HG02798 (cell line): ENCODE data around the gene NKIRAS2.

Source experiments
- ATAC-seq: cut with Tn5 transposase; IDR thresholded peaks from one replicate; pipeline ENCODE4 v1.9.1; 2021; ENCODE audit warnings: mild to moderate bottlenecking; ENCODE audit not compliant: unreplicated experiment, poor library complexity

NKIRAS2 gene

GRCh38 chr17:42025936-42026335 lies 6.0 kb downstream of the NKIRAS2 start:
- ATAC-seq: no peak

DNA sequence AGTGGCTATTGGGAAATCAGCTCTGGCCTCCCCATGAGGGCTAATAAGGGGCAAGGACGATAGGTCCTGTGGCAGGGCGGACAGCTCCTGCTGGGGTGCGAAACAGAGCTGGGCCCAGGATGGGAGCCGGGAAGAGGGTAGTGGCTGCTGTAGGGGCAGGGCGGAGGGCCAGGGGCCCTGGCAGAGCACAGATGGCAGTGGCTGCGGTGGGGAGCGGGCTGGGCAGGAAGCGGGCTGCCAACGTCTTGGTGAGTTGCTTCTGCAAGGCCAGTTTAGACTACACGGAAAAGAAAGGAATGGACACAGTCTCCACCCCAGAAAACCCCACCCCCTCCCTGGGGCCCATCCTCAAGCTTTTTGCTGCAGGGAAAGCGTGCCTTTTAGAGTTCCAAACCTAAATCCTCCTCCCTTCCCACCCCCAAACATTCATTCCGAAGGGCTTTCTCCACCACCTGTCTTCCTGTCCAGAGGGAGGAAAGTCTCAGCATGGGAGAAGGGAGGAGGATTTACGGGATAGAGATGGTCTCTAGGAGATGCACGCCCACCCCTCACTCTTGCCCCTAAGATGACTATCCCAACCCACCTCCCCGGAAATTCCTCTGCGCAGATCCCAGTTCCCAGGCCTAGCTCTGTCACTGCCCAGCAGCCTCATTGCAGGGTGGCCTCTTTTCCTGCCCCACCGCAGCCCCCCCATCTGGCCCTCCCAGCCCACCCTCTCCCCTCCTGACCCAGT lies 7.1 kb downstream of the NKIRAS2 start:
- ATAC-seq: no peak

- no peak for ATAC-seq
These were observed 7.7 kb downstream of the NKIRAS2 start for GRCh38 chr17:42027590-42027889.

- no peak for ATAC-seq
These were observed 8.3 kb downstream of the NKIRAS2 start for GRCh38 chr17:42027961-42028790.

DNA sequence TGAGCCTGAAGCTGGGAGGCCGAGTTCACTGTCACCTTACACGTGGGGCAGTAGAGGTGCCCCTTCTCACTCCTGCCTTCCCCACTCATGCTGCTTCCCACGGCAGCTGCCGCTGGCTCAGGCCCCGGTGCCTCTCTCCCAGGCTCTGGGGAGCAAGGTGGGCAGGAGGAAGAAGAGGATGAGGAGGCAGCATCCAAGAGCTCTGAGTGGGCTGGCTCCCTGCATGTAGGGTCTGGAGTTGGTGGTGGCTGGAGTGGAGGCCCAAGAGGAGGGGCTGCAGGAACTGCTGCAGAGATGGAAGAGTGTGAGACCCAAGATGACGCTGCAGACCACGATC lies 8.9 kb downstream of the NKIRAS2 start:
- ATAC-seq: no peak

- ATAC-seq: no peak
These were observed 11.7 kb downstream of the NKIRAS2 start for GRCh38 chr17:42031584-42031983.

DNA sequence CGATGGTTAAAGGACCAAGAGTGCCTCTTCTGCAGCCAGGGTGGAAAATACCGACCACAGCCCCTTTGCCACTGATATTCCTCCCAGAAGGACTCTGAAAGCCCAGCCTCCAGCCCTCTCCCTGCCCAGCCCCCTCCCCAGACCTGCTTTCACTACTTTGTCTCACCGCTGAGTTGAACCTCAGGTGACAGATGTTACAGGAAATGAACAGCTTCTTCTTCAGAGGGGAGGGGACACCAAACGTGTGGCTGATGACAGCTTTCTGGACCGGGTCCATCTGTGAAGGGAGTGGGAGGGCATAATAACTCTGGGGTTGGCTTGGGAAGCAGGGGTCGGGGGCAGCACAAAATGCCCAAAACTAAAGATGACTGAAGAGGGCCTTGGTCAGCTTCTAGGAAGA lies 14.2 kb downstream of the NKIRAS2 start:
- ATAC-seq: no peak

DNA sequence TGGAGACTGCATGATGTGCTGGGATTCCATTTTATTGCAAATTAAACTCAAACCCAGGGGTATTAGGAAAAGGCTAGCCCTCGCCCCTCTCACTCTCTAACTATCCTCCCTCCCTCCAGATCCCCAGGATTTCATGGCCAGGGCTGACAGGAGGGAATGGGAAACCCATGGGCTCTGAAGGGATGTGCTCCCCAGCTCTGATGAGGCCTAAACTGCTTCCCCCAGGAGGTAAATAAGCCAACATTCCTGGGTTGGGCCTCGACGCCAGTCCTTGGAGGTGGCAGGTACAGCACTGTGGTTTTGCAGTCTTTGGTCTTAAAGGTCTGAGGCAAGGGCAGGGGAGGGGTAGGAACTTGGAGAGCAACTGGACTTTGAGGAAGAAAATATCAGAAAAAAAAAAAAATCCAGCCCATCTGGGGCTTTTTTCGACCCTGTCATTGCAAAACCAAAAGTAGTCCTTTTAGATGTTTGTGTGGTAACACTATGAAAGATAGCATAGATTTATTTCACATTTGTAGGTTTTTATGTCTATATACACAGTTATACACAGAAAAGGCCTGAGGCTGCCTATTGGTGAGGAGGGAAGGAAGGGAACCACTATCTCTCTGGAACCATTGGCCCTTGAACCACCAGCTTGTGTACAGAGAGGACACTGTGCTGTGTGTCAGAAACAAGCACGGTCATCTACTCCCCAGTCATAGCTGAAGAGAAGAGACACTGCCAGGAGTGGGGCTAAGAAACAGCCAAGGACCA lies 18.5 kb downstream of the NKIRAS2 start:
- no peak for ATAC-seq

DNA sequence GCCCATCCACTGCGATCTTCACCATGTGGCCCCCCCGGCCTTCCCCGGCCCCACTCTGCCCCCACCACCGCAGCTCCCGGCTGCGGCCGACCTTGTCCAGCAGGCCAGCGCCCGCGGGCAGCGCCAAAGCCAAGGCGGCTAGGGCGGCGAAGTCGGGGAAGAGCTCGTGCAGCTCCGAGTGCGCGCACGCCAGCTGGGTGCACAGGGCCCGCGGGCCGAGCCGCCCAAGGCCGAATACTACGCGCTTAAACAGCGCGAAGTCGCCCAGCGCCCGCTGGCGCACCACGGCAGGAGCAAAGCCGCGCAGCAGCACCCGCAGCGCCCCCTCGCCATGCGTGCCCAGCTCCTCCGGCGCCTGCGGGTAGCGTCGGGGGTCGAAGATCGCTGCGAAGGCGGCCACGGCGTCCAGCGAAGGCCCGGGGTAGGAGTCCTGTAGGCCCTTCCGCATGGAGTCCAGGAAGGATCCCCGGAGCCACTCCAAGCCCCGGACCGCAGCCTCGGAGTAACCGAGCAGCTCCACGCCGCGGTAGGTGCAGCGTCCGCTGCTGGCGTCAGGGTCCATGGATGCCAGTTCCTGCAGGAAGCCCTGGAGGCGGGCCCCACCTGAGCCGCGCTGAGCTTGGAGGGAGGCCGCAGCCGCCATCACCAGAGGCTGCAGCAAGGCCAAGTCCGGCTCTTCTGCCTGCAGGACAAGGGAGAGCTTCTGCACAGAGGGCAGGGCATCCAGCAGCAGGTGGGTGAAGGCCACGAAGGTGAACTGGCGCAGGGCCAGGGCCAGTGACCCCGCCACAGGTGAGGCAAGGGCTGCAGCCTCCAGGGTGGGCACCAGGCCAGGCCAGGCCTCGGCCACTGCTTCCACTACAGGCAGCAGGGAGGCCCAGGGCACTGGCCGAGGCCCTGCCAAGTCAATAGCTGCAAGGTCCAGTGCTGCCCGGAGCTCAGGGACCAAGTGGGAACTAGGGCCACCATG lies 20.2 kb downstream of the NKIRAS2 start:
- ATAC-seq: no peak

- ATAC-seq: no peak
These were observed 20.9 kb downstream of the NKIRAS2 start for GRCh38 chr17:42040818-42041217.

DNA sequence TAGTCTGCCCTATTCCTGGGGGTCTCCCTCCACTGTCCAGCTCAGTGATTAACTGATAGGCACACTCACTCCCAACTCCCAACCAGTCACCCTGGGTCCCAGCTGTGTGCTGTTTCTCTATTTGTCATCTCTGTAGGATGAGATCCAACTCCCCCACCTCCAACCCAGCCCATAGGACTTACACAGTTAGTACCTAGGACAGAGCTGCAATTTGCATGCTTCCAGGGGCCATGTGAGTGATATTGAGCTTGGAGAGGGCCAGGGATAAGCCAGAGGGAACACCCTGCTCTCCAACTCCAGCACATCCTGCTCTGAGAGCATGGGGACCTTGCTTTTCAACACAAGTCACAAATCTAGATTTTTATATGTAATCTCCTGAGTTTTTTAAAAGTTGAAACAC lies 21.7 kb downstream of the NKIRAS2 start:
- ATAC-seq: no peak

DNA sequence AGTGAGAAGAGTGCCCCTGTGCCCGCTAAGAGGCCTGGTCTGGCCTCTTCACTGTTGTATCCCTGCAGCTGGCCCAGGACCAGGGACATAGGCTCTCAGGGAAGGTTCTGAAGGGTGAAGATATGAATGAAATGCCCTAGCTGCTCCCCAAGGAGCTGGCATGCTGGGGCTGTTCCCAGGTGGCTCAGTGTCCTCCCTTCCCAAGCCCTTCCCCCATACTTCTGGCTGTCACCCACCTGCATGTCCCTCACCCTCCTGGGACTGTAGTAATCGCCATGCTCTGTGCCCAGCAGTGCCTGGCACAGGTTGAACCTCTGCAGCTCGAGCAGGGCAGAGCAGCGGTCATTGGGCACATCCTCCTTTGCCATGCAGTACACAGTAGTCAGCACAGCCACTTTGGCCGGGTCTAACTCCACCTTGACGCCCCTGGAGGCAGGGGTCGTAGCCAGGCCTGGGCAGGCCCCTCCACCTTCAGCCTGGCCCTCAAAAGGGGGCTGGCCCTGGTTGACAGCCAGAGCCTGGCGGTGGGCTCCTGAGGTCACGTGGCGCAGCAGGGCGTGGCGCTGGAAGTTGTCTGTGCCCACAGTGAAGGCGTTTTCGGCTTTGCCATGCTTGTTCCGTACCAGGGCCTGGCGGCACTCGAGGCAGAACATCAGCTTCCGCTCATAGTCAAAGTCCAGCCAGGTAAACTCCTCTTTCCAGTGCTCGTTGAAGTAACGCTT lies 22.9 kb downstream of the NKIRAS2 start:
- no peak for ATAC-seq

DNA sequence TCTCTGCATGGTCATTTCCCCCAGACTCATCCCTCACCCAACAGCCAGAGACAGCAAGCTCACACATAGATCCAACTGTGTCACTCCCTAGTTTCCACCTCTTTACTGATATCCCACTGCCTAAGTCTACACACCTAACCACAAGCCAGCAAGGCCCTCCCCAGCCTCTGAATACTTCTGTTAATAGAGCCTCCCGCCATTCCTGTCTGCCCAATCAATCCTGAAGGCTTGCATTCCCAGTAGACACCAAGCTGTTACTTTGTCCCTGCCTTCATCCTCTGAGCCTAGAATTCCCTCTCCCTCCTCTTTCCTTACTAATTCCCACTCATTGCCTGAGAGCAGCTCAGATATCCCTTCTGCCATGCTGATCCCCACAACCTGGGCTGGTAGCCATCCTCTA lies 25.8 kb downstream of the NKIRAS2 start:
- no peak for ATAC-seq

GRCh38 chr17:42047343-42047742 lies 27.5 kb downstream of the NKIRAS2 start:
- no peak for ATAC-seq

GRCh38 chr17:42049834-42050392 lies 30.0 kb downstream of the NKIRAS2 start:
- no peak for ATAC-seq

GRCh38 chr17:42050393-42051012 lies 30.6 kb downstream of the NKIRAS2 start, which contains the start of gene C17orf113:
Gene C17orf113 (minus strand): TSS chr17:42050601. CDS start chr17:42043376, 7,225 bp downstream.
- ATAC-seq: no peak

GRCh38 chr17:42051013-42051400 lies 31.1 kb downstream of the NKIRAS2 start:
- ATAC-seq: no peak

DNA sequence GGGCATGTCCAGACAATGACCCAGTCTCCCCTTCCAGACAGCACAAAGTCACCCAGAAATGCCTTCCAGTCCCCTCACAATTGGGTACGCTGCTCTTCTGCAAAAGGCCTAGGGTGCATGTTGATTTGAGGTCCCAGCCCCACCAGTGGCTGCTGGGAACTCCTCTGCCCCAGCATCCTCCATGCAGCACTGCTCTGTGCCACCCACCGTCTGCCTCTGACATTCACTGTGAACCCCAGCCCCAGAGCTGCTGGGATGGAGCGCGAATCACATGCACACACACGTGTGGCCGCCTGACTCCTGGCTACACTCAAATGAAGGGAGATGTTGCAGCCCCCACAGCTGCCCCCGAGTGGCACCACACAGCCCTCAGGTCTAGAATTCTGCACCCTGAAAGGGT lies 31.8 kb downstream of the NKIRAS2 start:
- ATAC-seq: no peak
